DND-41 (cell line): ENCODE results near the gene FUT7.
A peak's percentile ranks its signal among the peaks of the same experiment; 100 is the strongest.

Source experiments
- ATAC-seq: fragments of 200-7000 bp; cut with Tn5 transposase; 3 replicates; pipeline ENCODE4 v1.9.1; 2021; ENCODE audit warnings: low read depth; ENCODE audit not compliant: insufficient read depth
- DNase-seq: peaks from one replicate; pipeline ENCODE4 v3.0.0-alpha.2; 2020
- H2AFZ ChIP-seq: 2 replicates; pipeline ENCODE4 v1.6.0; 2012; ENCODE audit warnings: low read depth, low read length
- H3K27ac ChIP-seq: 2 replicates; pipeline ENCODE4 v1.5.1; 2012; ENCODE audit warnings: low read length, inconsistent platforms
- H3K27me3 ChIP-seq: fragments of 200-600 bp; sonication (generic); 2 replicates; pipeline ENCODE4 v1.6.0; 2012; ENCODE audit warnings: low read length, mild to moderate bottlenecking, inconsistent platforms; ENCODE audit not compliant: insufficient read depth, poor library complexity
- H3K36me3 ChIP-seq: 2 replicates; pipeline ENCODE4 v1.5.1; 2012; ENCODE audit warnings: low read length, inconsistent platforms; ENCODE audit not compliant: insufficient read depth
- H3K4me1 ChIP-seq: 2 replicates; pipeline ENCODE4 v1.5.1; 2012; ENCODE audit warnings: mild to moderate bottlenecking, low read length; ENCODE audit not compliant: insufficient read depth
- H3K4me2 ChIP-seq: 2 replicates; pipeline ENCODE4 v1.6.0; 2012; ENCODE audit warnings: mild to moderate bottlenecking, moderate library complexity, low read length, inconsistent platforms; ENCODE audit not compliant: insufficient read depth
- H3K4me3 ChIP-seq, 2 experiments: fragments of 200-600 bp in 1 of 2; shearing (Covaris generic) in 1 of 2; 2 replicates each; pipeline ENCODE4 v1.5.1; 2012 to 2016; ENCODE audit warnings: inconsistent platforms in 2 of 2, low read length in 2 of 2, mild to moderate bottlenecking in 2 of 2, low read depth in 1 of 2, moderate library complexity in 1 of 2
- H3K79me2 ChIP-seq: 2 replicates; pipeline ENCODE4 v1.6.0; 2012; ENCODE audit warnings: low read length, inconsistent platforms; ENCODE audit not compliant: insufficient read depth
- H3K9ac ChIP-seq: 2 replicates; pipeline ENCODE4 v1.6.0; 2012; ENCODE audit warnings: low read depth, mild to moderate bottlenecking, inconsistent platforms, low read length, moderate library complexity
- H3K9me3 ChIP-seq: 2 replicates; pipeline ENCODE4 v1.5.1; 2012; ENCODE audit warnings: low read length, moderate library complexity, mild to moderate bottlenecking, inconsistent platforms; ENCODE audit not compliant: insufficient read depth, severe bottlenecking
- H4K20me1 ChIP-seq: 2 replicates; pipeline ENCODE4 v1.6.0; 2012; ENCODE audit warnings: low read length; ENCODE audit not compliant: insufficient read depth
- EZH2 ChIP-seq: IDR thresholded peaks from 3 replicates; pipeline ENCODE4 v1.6.1; 2012; ENCODE audit warnings: borderline replicate concordance, low read depth, mild to moderate bottlenecking, moderate library complexity, low read length, inconsistent platforms; ENCODE audit not compliant: severe bottlenecking
- TF ChIP-seq, protein P1 (sequence below): IDR thresholded peaks from 2 replicates; pipeline ENCODE4 v1.5.1; 2012; ENCODE audit warnings: borderline replicate concordance, low read length, moderate library complexity, mild to moderate bottlenecking; ENCODE audit not compliant: poor library complexity, severe bottlenecking; ENCODE audit errors: extremely low read depth

The FUT7 gene

GRCh38 chr9:137022662-137023008 is 9.3 kb downstream of the FUT7 start:
- Histone ChIP-seq H3K4me3 (no peak overlapping the region), H3K27me3 (no peaks in the 10 kb centered on the region), H3K9me3 (no peaks in the 10 kb centered on the region), H3K79me2 (no peaks in the 10 kb centered on the region), H3K9ac (no peak overlapping the region), H3K36me3 (no peaks in the 10 kb centered on the region; the same call in 1 of the 2 replicates), H4K20me1 (no peaks in the 10 kb centered on the region), H3K4me1 (peaks cover 14% of the 10 kb centered on the region), H3K27ac (no peak overlapping the region), H2AFZ (no peak overlapping the region), H3K4me2 (no peak overlapping the region)
- DNase-seq, result no peak
- no peak for TF ChIP-seq EZH2
- TF ChIP-seq, protein P1, sequence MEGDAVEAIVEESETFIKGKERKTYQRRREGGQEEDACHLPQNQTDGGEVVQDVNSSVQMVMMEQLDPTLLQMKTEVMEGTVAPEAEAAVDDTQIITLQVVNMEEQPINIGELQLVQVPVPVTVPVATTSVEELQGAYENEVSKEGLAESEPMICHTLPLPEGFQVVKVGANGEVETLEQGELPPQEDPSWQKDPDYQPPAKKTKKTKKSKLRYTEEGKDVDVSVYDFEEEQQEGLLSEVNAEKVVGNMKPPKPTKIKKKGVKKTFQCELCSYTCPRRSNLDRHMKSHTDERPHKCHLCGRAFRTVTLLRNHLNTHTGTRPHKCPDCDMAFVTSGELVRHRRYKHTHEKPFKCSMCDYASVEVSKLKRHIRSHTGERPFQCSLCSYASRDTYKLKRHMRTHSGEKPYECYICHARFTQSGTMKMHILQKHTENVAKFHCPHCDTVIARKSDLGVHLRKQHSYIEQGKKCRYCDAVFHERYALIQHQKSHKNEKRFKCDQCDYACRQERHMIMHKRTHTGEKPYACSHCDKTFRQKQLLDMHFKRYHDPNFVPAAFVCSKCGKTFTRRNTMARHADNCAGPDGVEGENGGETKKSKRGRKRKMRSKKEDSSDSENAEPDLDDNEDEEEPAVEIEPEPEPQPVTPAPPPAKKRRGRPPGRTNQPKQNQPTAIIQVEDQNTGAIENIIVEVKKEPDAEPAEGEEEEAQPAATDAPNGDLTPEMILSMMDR, result no peak
- no peak for ATAC-seq

GRCh38 chr9:137021979-137022661 is 9.8 kb downstream of the FUT7 start:
- TF ChIP-seq EZH2, result no peak
- TF ChIP-seq, protein P1, result no peak
- H3K27me3 ChIP-seq, result no peaks in the 10 kb centered on the region
- no peak overlapping the region for H2AFZ ChIP-seq
- H3K27ac ChIP-seq, result no peak overlapping the region
- DNase-seq, result peak; percentile 62
- no peak overlapping the region for H3K4me3 ChIP-seq
- peaks cover 3% of the 10 kb centered on the region; the same call in 1 of the 2 replicates for H3K36me3 ChIP-seq
- H3K4me2 ChIP-seq, result no peak overlapping the region
- no peaks in the 10 kb centered on the region for H4K20me1 ChIP-seq
- H3K79me2 ChIP-seq, result no peaks in the 10 kb centered on the region
- no peaks in the 10 kb centered on the region for H3K9me3 ChIP-seq
- peak; percentile 70 for ATAC-seq
- no peak overlapping the region for H3K9ac ChIP-seq
- peaks cover 8% of the 10 kb centered on the region for H3K4me1 ChIP-seq

- H3K36me3 ChIP-seq, result peaks cover 3% of the 10 kb centered on the region; the same call in 1 of the 2 replicates
- no peaks in the 10 kb centered on the region for H3K9me3 ChIP-seq
- H3K27me3 ChIP-seq, result no peaks in the 10 kb centered on the region
- ATAC-seq, result peak; percentile 18; the same call in 1 of the 3 replicates
- no peak overlapping the region for H2AFZ ChIP-seq
- no peak overlapping the region for H3K27ac ChIP-seq
- H3K9ac ChIP-seq, result no peak overlapping the region
- no peak overlapping the region for H3K4me2 ChIP-seq
- TF ChIP-seq EZH2, result no peak
- TF ChIP-seq, protein P1, result no peak
- no peak overlapping the region for H3K4me3 ChIP-seq
- H3K79me2 ChIP-seq, result no peaks in the 10 kb centered on the region
- peaks cover 3% of the 10 kb centered on the region for H3K4me1 ChIP-seq
- DNase-seq, result no peak
- no peaks in the 10 kb centered on the region for H4K20me1 ChIP-seq
Measured at GRCh38 chr9:137021568-137021978, 10.3 kb downstream of the FUT7 start.
